Activated naive CD4-positive, alpha-beta T cell treated with Interleukin-2 at 50 U/mL for 16 hours (primary cell): ENCODE measurements around the gene WIPF2.
"Not testable (repeated sequence)": the region's sequence is repeated elsewhere in the genome, so short reads cannot be mapped to it uniquely, and the experiment has no call there.

Experiments
- DNase-seq: peaks from one replicate; pipeline ENCODE4 v3.0.0-alpha.2; 2020

The WIPF2 gene

DNA sequence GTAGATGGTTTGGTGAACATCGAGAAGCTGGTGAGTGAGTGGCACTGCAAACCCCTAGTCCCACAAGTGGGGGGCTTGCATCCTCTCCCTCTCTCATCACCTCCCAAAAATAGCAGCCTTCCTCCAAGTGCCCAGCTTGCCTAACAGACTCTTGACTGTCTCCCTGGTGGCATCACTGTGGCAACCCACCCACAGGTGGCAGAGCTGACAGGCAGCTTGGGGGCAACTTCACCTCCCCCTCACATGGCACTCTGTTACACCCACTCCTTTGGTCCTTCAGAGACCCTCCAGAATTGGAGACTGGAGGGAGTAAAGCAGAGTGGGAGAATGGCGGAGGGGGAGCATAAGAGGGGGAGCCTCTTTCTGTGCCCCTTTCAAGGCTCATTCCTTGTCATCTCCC is 26.1 kb upstream of the WIPF2 start:
- DNase-seq = no peak

DNA sequence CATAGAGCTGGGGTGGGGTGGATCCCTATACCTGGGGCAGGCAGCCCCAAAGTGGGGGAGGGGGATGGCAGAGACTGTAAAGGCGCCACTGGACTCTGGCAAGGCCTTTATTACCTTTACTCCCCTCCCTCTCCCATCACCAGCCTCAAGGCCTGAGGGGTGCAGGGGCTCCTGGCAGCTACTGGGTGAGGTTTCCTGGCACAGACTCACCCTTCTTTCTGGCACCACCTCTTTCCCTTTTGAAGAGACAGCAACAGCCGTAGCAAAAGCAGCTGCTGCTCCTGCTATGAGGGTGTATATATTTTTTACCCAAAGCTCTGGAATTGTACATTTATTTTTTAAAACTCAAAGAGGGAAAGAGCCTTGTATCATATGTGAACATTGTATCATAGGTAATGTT is 24.3 kb upstream of the WIPF2 start:
- DNase-seq = no peak

DNA sequence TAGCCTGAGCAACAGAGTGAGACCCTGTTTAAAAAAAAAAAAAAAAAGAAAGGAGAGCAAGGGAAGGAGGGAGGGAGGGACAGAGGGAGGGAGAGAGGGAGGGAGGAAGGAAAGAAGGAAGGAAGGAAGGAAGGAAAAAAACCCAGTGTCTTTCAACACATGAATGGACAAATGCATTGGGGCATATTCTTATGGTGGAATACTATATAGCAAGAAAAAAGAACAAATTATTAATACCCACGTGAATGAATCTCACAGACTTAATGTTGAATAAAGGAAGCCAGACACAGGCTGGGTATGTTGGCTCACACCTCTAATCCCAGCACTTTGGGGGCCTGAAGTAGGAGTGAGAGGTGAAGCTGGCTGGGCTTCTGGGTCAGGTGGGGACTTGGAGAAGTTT is 21.6 kb upstream of the WIPF2 start:
- DNase-seq = no peak

DNA sequence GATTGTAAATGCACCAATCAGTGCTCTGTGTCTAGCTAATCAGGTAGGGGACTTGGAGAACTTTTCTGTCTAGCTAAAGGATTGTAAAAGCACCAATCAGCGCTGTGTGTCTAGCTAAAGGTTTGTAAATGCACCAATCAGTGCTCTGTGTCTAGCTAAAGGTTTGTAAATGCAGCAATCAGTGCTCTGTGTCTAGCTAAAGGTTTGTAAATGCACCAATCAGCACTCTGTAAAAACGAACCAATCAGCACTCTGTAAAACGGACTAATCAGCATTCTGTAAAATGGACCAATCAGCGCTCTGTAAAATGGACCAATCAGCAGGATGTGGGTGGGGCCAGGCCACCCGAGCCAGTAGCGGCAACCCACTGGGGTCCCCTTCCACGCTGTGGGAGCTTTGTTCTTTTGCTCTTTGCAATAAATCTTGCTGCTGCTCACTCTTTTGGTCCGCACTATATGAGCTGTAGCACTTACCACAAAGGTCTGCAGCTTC is 21.1 kb upstream of the WIPF2 start:
- DNase-seq = not testable (repeated sequence)

DNA sequence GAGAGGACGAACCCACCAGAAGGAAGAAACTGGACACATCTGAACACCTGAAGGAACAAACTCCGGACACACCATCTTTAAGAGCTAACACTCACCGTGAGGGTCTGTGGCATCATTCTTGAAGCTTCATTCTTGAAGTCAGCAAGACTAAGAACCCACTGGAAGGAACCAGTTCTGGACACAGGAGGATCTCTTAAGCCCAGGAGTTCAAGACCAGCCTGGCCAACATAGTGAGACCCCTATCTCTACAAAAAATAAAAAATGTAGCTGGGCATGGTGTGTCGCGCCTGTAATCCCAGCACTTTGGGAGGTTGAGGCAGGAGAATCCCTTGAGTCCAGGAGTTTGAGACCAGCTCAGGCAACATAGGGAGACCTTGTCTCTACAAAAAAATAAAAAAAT is 20.5 kb upstream of the WIPF2 start:
- DNase-seq = no peak

- DNase-seq = no peak
Measured at GRCh38 chr17:40203131-40203530, 16.0 kb upstream of the WIPF2 start.

- not testable (repeated sequence) for DNase-seq
Measured at GRCh38 chr17:40206193-40206592, 12.9 kb upstream of the WIPF2 start.

- DNase-seq = no peak
Measured at GRCh38 chr17:40209404-40210093, 9.6 kb upstream of the WIPF2 start.

- not testable (repeated sequence) for DNase-seq
Measured at GRCh38 chr17:40213914-40214313, 5.2 kb upstream of the WIPF2 start.

DNA sequence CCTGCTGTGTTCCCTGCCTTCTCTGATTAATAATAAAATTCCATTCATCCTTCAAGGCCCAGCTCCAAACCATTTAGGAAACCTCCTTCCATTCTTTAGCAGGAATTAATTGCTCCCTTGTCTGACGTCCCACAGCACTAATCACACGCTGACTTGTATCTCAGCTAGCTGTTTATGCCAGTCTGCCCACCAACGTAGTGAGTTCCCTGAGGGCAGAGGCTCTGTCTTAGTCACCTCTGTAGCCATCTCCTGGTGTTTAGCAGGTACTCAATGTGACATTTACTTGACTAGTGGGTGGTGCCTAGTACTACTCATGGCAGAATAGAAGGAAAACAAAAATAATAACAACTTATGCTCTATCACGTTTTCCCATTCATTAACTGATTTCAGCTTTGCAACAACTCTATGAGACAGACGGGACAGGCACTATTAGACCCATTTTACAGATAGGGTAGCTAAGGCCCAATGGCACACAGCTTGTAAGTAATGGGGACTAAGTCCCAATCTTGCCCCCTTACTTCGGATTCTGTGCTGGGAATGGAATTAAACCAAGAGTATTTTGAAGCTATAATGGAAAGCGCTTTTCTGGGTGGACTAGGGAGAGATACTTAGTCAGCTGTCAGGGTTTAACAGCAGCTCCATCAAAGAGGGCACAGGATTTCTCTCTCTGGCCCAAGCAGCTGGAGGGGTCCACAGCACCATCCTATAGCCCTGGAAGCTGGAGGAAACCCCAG is 931 bp upstream of the WIPF2 start:
- DNase-seq = no peak

DNA sequence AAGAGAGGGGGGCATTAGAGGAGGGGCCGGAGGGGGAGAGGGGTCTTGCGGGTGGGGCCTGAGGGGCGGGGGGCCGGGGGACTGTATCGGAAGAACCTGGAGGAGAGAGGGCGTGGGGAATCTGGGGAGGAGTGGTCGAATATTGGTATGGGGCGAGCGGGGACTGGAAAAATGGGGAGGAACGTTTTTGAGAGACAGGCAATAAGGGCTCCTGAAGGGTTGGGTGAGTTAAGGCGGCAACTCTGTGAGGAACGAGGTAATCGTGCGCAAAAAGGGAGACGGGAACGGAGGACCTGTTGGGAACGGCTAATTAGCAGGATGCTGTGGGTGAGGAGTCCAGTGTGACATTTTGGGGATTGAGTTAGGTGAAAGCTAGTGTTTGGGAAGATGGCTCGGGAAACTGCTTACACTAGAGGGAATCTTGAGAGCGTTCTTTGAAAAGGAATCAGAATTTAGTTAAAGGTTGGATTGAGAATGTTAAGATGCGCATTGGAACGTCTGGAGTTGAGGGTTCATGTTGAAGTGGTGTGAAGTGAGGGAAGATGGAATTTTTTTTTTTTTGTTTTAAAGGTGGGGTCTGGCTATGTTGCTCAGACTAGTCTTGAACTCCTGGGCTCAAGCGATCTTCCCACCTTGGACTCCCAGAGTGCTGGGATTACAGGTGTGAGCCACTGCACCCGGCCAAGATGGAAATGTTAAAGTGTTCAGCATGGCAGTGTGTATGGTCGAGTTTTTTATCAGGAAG is 662 bp downstream of the WIPF2 start:
- DNase-seq = peak; percentile 29

- no peak for DNase-seq
Measured at GRCh38 chr17:40224718-40225550, 5.8 kb downstream of the WIPF2 start.

DNA sequence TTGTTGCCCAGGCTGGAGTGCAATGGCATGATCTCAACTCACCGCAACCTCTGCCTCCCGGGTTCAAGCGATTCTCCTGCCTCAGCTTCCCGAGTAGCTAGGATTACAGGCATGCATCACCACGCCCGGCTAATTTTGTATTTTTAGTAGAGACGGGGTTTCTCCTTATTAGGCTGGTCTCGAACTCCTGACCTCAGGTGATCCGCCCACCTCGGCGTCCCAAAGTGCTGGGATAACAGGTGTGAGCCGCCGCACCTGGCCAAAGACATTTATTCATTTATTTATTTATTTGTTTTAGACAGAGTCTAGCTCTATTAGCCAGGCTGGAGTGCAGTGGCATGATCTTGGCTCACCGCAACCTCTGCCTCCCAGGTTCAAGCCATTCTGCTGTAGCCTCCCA is 10.0 kb downstream of the WIPF2 start:
- not testable (repeated sequence) for DNase-seq

DNA sequence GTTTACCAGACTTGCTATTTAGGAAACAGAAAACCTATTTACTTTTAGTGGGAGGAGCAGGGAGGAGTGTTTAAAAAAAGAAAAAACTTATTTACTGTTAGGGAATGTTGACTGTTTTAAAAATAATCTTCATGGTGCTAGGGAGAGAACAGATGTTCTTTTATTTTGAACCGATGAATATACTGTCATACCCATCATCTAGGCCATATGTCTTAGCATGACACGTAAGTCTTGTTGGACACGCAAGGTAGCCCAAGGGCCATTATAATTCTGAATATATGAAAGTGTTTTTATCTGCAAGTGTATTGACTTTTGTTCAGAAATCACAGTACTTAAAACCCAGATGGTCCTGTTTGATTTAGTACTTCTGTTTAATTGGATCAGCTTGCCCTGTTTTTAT is 11.6 kb downstream of the WIPF2 start:
- DNase-seq = no peak

DNA sequence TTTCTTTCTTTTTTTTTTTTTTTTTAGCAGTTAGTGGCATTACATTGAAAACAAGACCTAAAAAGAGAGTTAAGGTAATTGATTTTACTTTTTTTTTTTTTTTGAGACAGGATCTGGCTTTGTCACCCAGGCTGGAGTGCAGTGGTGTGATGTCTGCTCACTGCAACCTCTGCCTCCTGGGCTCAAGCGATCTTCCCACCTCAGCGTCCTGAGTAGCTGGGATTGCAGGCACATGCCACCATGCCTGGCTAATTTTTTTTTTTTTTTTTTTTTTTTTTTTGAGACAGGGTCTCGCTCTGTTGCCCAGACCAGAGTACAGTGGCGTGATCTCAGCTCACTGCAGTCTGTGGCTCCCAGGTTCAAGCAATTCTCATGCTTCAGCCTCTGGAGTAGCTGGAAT is 12.8 kb downstream of the WIPF2 start:
- DNase-seq = not testable (repeated sequence)

- DNase-seq = no peak
Measured at GRCh38 chr17:40241252-40241834, 22.2 kb downstream of the WIPF2 start.

- DNase-seq = no peak
Measured at GRCh38 chr17:40242774-40243173, 23.7 kb downstream of the WIPF2 start.

GRCh38 chr17:40243761-40244160 is 24.7 kb downstream of the WIPF2 start:
- no peak for DNase-seq

GRCh38 chr17:40244255-40244654 is 25.2 kb downstream of the WIPF2 start:
- no peak for DNase-seq

DNA sequence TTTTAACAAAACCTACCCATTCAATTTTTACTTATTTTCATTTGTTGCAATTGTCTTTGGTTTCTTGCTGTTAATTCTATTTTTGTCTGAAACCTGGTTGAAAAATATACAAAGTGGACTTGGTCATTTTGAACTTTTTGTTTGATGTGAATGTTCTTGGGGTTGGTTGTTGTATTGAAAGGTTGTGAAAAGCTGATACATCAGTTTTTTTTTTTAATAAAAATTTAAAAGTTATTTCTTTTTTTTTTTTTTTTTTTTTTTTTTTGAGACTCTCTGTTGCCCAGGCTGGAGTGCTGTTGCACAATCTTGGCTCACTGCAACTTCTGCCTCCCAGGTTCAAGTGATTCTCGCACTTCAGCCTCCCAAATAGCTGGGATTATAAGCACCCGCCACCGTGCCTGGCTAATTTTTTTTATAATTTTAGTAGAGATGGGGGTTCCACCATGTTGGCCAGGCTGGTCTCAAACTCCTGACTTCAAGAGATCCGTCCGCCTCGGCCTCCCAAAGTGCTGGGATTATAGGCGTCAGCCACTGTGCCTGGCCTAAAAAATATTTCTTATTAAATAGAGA is 28.9 kb downstream of the WIPF2 start:
- no peak for DNase-seq

- no peak for DNase-seq
Measured at GRCh38 chr17:40248507-40248906, 29.4 kb downstream of the WIPF2 start.

DNA sequence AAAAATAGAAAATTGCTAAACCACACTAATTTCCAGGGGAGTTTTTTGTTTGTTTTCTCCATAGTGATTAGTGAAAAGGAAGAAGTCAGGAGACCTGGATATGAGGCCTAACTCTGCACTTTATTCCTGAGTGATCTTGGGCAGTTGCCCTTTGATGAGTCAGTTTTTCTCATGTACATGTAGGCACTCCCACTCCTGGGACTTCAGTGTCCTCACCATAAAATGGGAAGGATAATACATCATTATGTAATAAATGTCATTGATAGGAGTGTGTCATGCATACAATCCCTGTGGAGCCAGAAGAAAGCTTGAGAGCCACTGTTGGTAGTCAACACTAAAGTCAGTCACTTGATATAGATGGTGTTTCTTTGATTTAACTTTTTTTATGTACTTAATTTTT is 32.5 kb downstream of the WIPF2 start:
- DNase-seq = no peak
